Measurements from ENCODE around the gene GRID1. TPM values are rescaled to one million over a fixed set of nuclear protein-coding genes. Genes with fewer than 3 reads are reported as not detected.

The GRID1 gene
- total RNA-seq, 1 donor from 2014 or later: 1.4 TPM

DNA sequence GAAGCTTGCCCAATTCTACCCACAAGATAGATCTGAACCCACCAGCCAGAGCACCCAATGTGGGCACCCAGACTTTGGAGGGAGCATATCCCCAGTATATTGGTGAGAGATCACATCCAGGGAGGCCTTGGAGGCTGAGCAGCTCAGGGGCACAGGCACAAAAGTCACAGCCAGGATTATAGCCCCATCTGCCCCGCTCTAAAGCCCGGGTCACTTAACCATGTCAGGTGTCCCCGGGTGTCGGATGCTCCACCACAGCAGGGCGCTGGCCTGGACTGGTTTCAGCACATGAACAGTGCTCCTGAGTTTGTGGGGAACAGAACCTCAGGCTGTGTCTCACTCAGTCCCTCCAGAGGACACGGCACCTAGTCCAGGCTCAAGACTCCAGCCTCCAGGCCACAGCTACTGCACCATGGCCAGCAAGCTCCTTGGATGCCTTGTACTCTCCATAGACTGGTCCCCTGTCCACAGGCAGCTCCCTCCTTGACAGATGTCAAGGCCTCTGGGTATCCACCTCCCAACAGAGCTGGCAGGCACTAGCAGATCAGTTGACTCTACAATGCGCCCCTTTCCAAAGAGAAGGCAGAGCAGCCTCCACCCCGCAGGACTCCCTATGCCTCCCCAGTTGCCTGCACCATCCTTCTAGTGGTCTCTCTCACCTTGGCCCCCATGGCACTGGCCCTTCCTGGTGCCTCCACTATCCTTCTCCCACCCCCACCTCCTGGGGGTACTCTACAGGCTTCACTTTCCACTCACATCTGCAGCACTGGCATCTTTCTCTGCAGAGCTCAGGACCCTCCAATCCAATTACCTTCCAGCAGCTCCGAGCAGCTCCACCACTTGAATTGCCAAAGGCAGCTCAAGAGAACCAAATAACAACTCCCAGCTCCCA, 306.0 kb downstream of the GRID1 start:
- DNase-seq: no peak

DNA sequence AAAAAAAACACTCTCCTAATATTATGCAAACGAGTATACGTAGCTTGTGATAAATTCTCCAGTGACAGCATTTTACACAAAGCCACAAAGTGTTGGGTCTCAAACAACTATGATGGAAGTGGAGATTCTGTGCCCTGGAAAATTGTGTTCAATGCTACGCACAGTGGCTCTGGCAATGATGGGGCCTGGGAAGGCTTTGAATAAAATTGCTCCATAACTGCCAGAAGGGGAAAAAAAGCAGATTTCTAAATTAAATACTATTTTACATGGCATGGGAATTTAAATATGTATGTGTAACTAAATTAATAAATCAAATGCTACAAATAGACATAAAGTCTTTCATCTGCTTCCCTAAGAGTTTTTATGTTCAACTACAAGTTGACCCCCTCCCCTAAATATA, 306.7 kb downstream of the GRID1 start:
- DNase-seq: no peak

DNA sequence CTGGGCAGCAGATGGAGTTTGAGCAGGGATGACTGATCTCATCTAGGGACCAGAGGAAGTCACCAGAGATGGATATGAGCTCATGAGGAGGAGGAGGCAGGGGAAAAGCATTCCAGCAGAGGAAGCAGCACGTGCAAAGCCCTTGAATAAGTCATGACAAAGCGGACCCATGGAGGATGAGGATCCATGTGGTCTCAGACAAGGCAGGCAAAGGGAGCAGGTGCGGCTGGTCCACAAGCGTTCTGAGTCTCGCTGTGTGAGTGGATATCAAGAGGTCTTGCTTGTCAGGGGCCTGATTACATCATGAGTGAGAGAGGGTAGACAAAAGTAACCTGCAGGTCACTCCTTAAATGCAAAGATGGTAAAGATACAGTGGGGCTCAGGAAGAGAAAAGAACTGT, 307.6 kb downstream of the GRID1 start:
- no peak for DNase-seq

DNA sequence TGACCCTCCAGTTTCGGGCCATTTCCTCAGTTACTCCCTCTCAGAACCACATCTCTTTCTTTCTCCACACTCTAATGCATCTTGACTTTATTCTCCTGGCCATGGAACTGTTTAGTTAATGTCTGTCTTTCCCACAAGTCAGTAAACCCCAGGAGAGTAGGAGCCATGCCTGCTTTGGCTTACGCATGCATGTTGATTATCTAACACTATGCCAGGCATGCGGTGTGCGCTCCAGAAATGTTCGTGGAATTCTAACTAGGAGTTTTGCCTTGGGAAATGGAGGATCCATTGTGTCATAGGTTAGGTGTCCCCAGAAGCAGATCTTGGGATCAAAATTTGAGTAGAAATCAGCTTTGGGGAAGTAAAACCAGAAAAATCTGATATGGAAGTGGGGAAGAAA, 308.9 kb downstream of the GRID1 start:
- DNase-seq: no peak

DNA sequence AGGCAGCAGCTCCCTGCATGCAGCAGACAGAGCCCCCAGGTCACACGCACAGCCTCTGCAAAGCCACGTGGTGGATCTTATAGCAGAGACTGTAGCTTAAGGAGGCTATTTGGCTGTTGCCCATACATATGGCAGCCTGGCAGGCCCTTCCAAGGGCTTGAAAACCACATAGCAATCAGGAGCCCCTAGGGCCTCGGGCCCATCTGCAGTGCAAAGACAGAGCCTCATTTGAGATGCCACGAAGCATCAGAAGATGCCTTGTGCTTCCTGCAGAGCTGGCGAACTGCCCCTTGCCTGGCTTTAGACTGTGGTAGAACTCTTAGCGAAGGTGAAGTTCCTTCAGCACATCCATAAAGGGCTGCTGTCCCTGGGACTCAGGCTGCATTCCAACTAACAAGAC, 309.9 kb downstream of the GRID1 start:
- DNase-seq: no peak

DNA sequence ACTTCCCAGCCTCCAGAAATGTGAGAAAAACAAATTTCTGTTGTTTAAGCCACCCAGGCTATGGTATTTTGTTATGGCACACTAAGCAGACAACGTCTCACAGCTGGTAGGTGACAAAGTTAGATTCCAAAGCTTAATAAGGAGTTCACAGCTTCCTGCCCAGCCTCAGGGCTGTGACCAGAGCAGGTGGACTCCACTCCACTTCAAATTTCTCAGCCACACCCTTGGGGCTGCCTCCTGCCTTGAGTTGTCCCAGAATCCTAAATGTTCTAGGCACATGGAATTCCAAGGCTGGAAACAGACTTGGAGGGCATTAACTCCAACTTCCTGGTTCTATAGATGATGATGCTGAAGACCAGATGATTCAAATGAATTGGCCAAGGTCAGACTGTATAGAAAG, 310.7 kb downstream of the GRID1 start:
- DNase-seq: peak; percentile 8

DNA sequence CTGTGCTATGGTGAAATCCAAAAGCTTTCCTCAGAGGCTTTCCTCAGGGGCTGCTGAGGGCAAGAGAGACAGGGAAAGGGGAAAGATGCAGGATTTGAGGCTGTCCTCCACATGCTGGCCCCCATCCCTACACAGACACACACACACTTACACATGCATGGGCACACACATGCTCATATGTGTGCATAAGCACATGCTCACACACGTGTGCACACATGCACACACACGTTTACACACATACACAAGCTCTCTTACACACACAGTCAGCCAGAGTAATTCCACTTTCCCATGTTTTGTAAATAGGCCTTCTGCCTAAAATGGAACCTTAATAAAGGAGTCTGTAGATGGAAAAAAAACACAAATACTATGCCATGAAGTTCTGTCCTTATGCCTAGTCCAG, 312.9 kb downstream of the GRID1 start:
- DNase-seq: no peak

DNA sequence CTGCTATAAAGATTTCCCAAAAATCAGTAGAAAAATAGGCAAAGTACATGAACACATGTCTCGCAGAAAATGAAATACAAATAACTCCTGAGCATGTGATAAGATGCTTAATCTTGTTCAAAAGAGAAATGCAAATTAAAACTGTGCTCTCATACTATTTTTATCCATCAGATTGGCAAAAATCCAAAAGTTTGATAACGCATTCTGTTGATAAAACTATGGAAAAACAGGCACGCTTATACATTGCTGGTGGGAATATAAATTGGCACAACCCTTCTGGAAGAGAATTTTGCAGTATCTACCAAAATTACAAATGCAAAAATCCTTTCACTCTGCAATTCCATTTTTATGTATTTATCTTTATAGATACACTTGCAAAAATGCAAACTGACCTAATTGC, 315.0 kb downstream of the GRID1 start:
- DNase-seq: no peak

DNA sequence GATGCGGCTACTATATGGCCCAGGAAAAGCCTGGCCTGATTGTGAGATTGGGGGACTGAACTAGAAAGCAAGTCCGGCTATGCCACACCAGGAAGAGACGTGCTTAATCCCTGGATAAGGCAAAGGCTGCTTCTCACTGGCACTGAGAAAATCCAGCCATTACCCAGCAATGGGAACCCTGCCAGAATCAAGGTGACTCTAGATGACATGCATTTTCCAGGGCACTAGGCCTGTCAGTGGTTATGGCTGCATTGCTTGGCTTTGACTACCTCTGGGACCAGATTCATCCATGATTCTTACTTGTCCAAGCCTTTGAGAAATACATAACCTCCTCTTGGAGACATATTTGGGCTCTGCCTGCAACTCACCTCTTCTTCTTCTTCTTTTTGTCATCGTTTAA, 317.2 kb downstream of the GRID1 start:
- no peak for DNase-seq

DNA sequence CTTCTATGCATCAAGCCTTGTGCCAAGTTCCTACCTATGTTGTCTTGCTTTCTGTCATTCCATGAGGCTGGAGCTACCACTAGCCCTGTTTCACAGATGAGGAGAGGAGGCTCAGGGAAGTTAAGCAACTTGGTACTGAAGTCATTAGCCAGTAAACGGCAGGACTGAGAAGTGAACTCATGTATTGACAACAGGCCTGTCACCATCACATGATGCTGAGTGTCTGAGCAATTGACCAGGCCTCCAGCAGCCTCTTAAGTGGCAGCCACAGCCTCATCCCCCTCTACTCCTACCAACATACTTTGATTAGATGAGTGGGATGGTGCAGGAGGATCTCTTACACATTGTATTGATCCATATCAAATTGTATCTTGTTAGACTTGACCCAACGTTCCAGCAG, 317.6 kb downstream of the GRID1 start:
- no peak for DNase-seq

DNA sequence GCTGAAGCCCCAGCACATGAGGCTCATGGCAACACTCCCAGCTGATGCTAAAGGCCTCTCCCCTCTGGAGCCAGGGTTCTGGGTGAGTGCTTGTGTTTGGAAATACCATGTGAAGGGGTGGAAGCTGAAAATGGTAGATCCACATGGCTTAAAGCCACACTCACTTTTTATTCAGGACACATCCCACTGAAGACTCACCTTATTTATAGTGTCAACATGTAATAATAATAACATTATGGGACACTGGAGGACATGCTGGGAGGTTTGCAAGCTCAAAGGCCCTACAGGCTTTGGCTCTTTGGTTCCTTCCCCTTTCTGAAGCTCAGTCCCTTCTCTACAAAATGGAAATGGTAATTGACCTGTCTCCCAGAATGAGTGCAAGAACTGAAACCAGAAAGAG, 318.0 kb downstream of the GRID1 start:
- no peak for DNase-seq

DNA sequence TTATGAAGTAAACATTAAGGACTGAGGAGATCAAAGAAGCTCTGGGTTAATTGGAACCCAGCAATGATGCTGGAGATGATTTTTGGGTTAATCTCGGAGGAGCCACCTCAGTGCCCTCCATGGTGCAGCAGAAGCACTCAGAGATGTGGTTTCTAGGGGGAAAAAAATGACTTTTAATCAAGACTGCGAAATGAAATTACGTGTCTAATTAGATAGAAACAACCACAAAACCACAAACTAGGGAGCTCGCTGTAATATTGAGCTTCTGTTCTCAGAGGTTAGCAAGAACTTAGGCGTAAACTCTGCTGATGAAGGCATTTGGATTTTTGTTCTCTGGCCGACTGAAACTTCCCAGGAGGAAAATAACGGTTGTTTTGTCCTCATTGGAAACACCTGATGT, 319.0 kb downstream of the GRID1 start:
- DNase-seq: no peak

DNA sequence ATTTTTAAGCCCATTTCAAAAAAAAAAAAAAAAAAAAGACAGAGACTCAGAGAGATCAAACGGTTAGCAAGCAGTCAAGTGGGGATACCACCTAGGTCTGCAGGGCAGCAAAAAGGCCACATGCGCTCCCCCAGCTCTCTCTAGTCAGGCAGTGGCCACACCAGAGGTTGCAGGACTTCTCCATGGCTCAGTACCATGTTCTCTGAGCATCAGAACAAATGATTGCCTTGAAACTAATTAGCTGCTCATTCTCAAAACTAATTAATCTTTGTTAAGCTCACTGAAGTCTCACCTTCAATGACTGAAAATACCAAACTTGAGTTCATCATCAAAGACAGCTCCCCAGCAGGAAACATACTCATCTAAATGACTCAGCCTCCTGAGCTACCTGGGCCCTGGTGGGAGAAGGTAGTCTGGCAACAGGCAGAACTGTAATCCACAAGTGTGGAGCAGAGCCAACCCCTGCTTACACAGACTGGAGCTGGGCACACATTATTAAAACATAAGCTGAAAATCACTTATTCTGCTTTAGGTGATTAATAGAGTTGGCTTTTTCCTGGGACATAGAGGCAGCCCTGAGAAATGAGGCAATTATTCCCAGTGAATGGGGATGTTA, 319.6 kb downstream of the GRID1 start:
- DNase-seq: no peak

DNA sequence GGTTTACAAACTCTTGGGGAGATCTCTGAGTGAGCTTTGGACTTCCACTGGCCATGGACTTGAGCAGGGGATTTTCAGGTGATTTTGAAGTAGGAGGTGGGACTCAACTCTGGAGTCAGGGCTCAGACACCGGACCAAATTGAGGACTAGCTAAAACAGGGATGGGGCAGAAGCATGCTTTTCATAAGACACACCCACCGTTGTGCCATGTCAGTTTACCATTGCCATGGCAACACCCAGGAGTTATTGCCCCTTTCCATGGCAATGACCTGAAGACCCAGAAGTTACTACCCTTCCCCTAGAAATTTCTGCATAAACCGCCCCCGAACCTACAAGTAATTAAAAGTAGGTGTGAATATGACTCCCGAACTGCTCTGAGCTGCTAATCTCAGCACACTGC, 320.7 kb downstream of the GRID1 start:
- DNase-seq: no peak

DNA sequence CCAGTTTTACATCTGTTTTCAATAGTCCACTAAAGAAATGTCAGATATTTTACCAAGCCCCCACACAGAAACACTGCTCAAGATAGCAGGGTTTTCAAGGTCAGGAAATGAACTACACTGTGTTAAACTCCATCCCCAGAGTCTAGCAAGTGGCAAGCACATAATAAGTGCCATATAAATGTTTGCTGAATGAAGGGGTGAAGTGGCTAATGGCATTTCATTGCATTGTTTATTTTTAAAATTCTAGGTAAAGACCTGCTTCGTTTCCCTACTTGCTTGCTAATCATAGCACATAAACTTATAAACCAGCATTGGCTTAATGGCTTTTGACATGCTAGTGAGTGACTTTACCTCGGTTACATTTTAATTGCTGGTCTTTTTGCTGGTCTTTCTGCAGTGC, 322.6 kb downstream of the GRID1 start:
- no peak for DNase-seq

DNA sequence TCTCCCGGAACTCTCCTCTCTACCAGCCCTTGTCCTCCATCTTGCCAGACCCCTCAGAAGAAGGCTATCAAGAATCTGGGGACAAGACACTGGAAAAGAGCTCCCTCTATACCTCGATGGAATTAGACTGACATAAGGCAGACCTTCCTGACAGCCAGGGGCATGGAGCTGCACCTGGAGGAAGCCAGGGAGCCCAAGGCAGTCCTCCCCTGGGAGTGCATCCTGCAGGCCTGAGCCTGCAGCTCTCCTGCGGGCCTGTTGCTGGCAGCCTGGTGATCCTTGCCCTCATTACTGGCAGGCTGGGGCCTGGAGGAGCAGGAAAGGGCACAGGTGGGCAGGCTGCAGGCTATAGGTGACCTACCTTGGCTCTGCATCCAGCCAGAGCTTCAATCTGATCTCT, 323.4 kb downstream of the GRID1 start:
- no peak for DNase-seq

DNA sequence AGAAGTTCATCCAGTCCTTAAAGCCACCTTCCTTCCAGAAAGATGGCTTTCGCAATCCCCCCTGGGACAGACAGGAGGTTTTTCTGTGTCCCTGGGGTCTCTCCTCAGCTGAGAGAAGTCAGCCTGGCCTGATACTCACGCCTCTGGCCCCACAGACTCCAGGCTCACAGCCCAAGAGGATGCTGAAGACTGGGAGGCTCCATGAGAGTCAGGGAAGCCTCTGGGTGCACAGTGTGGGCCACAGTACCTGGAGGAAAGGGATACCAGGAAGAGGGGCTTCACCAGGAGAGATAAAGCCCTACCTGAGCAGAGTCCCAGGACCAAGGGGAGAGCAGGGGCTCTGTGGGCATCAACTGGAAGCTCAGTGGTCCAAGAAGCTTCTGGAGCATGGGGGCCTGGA, 324.4 kb downstream of the GRID1 start:
- DNase-seq: no peak

DNA sequence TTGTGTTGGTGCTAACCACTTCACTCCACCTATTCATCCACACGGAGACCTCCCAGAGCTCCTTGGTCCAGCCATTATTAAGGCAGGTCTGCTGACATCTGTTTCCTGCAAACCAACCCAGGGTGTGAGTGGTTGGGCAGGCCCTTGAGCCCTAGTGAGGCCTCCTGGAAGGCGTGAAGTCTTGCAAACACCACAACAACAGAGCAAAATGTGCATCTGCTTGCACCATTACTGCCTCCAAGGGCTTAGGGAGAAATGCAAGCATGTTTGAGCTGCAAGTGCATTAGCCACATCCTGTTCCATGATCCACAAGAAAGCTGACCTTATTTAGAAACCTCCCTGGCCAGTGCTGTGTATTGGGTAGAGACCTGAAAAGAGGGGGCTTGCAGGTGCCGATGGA, 325.5 kb downstream of the GRID1 start:
- DNase-seq: no peak

DNA sequence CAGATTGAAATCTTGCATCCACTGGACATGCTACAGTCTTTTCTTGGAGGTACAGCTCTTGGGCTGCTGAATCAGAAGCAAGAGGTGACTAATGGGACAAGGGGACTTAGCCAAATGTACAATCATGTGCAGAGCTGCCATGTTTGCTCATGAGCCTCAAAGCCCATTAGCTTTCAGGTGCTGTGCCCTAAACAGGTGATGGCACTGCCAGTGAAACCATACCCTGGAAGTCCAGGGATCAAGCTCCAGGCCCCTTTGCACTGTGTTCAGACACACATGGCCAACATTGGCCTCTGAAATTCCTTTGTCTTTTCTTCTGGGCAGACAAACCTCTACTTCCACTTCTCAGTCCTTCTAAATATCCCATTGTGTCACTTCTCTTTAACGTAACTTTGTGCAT, 328.2 kb downstream of the GRID1 start:
- no peak for DNase-seq

DNA sequence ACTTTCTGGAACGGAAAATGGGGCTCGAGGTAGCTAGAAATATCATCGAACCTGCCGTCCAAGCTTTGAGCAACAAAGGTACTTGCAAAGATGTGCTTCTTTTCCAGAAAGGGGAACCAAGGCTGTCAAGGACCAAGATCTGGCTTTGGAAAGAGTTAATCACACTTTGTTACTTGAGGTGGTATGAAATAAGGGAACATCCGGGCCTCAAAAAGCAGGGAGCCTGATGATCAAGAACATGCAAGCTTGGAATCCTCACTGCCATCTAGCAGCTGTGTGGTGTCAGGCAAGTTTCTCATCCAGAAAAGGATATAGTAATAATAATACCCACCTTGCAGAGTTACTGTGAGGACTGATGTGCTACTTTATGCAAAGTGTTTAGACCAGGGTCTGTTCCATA, 329.5 kb downstream of the GRID1 start:
- DNase-seq: no peak

DNA sequence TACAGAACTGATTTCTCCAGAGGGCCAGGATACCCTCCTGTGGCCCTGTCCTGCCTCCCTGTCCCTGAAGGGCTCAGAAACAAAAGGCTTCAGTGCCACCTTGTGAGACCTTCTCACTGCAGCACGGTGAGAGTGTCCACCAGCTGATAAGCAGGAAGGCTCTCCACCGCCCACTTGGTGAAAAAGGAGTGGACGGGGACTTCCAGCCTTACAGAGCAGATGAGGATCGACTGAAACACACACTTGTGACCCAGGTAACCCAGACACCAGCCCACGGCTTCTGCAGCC, 330.1 kb downstream of the GRID1 start:
- DNase-seq: no peak

DNA sequence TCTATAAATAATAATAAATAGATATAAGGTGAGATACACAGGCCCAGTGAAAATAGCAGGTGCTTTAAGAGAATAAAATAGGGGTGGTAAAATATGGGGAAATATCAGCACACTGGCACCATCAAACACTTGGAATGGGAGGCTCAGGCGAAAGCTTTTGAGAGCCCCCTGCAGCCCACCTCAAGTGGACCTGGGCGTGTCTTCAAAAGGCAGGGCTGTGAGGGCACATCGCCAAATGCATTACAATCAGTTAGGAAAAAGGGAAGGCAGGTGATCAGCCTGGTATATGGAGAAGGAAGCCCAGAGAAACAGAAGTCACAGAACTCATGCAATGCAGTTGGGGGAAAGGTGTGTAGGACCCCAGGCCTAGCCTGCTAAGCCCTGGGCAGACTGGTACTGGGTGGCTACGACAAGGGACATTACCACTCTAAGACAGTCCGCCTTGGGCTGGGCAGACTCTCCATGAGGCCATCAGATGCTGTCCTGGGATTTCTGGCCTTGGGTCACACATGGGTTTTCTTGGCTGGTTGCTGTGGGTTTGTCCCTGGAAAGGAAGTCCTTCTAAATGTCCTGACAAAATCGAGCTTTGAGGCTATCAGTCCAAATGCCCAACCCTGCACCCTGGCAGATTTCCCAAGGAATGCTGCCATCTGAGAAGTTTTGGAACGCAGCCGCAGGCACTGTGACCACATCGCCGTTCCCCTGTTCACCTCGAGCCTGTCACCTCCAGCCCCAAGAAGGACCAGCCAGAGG, 330.6 kb downstream of the GRID1 start:
- no peak for DNase-seq

DNA sequence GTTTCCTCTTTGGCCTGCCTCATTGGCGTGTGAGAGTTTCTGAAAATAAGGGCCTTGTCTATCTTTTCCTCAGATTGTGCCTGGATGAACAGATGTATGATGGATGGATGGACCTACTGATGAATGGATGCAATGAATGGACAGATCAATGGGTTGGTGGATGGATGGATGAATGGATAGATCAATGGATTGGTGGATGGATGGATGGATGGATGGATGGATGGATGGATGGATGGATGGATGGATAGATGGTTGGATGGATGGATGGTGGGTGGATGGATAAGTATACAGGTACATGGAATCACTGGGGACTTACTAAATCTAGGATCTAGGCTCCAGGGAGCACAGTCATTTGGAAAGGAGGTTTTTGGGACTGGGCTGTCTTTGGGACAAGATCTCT, 331.9 kb downstream of the GRID1 start:
- DNase-seq: no peak

DNA sequence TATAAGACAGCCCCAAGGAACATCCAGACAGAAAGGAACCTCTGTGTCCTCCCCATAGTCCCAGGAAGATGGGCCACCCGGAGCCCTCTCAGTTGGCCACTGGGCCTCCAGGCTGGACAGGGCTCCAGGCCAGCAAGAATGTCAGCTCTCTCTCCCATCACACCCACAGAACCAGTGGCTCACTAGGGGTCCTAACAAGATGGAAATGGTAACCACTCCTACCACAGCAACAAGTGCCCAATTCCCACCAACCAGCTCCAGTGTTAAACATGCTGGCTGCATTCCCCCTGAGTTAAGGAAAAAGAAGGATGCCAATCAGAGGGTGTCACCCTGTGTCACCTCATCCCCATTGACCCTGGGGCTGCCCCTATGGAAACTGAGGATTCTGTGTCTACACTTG, 333.0 kb downstream of the GRID1 start:
- DNase-seq: no peak
